Activated T-helper 1 cell treated with Interleukin-2 at 50 U/mL for 16 hours (primary cell): ENCODE measurements around the gene MET.

Experiments
- DNase-seq: peaks from one replicate; pipeline ENCODE4 v3.0.0-alpha.2; 2020; ENCODE audit warnings: low read depth

Gene MET

GRCh38 chr7:116665332-116665996 lies 6.5 kb upstream of the MET start:
- DNase-seq = no peak

- DNase-seq = no peak
Measured at GRCh38 chr7:116669769-116670168, 2.2 kb upstream of the MET start.

GRCh38 chr7:116670409-116671015 lies 1.5 kb upstream of the MET start:
- no peak for DNase-seq

- DNase-seq = no peak
Measured at GRCh38 chr7:116671111-116671510, 885 bp upstream of the MET start.

GRCh38 chr7:116672596-116673456 lies 830 bp downstream of the MET start:
- no peak for DNase-seq

- no peak for DNase-seq
Measured at GRCh38 chr7:116673457-116673865, 1.5 kb downstream of the MET start.

GRCh38 chr7:116674508-116675173 lies 2.6 kb downstream of the MET start:
- no peak for DNase-seq

- no peak for DNase-seq
Measured at GRCh38 chr7:116675812-116676355, 3.9 kb downstream of the MET start.

- no peak for DNase-seq
Measured at GRCh38 chr7:116678780-116679179, 6.8 kb downstream of the MET start.

GRCh38 chr7:116679500-116679899 lies 7.5 kb downstream of the MET start:
- no peak for DNase-seq

- no peak for DNase-seq
Measured at GRCh38 chr7:116683786-116684185, 11.8 kb downstream of the MET start.

- DNase-seq = no peak
Measured at GRCh38 chr7:116686033-116686432, 14.0 kb downstream of the MET start.

GRCh38 chr7:116686812-116687419 lies 14.9 kb downstream of the MET start:
- DNase-seq = no peak

GRCh38 chr7:116687801-116688201 lies 15.8 kb downstream of the MET start:
- no peak for DNase-seq

GRCh38 chr7:116689790-116690259 lies 17.8 kb downstream of the MET start:
- no peak for DNase-seq

- no peak for DNase-seq
Measured at GRCh38 chr7:116691664-116692063, 19.7 kb downstream of the MET start.

- DNase-seq = no peak
Measured at GRCh38 chr7:116692401-116693308, 20.7 kb downstream of the MET start.

- DNase-seq = no peak
Measured at GRCh38 chr7:116696707-116697106, 24.7 kb downstream of the MET start.

GRCh38 chr7:116697152-116697551 lies 25.2 kb downstream of the MET start:
- DNase-seq = no peak

- DNase-seq = no peak
Measured at GRCh38 chr7:116697761-116698160, 25.8 kb downstream of the MET start.

GRCh38 chr7:116698396-116698795 lies 26.4 kb downstream of the MET start:
- no peak for DNase-seq
